Panc1 (cell line): Measurements from ENCODE around the gene NME4. TPM values are rescaled to one million over a fixed set of nuclear protein-coding genes. Genes with fewer than 3 reads are reported as not detected.

ENCODE experiments used
- ATAC-seq: fragments of 200-7000 bp; cut with Tn5 transposase; 2 replicates; pipeline ENCODE4 v1.9.1; 2020; ENCODE audit warnings: mild to moderate bottlenecking, moderate library complexity
- BruUV-seq: library from RNA; stranded (reverse); fragments of 400-500 nt; replicated peaks from 2 replicates; lab custom pipeline; 2021; lab: Mats Ljungman, UMichigan
- CTCF ChIA-PET: fragments of 300-600 bp; sonication (Branson Sonifier 250); formaldehyde crosslinking; loops from one replicate; lab custom pipeline; 2022; ENCODE audit warnings: antibody characterized with exemption; lab: Charles Lee
- POLR2A ChIA-PET: fragments of 300-600 bp; sonication (Branson Sonifier 250); formaldehyde crosslinking; loops from one replicate; lab custom pipeline; 2022; ENCODE audit warnings: antibody characterized with exemption; lab: Charles Lee
- DNase-seq: peaks from one replicate; pipeline ENCODE4 v3.0.0-alpha.2; 2010; ENCODE audit warnings: low read depth, low spot score
- H3K27ac ChIP-seq: 2 replicates; pipeline ENCODE4 v1.5.1; 2011; ENCODE audit warnings: mild to moderate bottlenecking, low read length, inconsistent platforms
- H3K27me3 ChIP-seq: fragments of 200-500 bp; sonication (Bioruptor generic); 2 replicates; pipeline ENCODE4 v1.6.0; 2014; ENCODE audit warnings: low read length, inconsistent platforms; ENCODE audit not compliant: control insufficient read depth, insufficient read depth
- H3K36me3 ChIP-seq: fragments of 200-500 bp; sonication (Bioruptor generic); 2 replicates; pipeline ENCODE4 v1.5.1; 2014; ENCODE audit warnings: inconsistent platforms, mild to moderate bottlenecking, low read length, moderate library complexity; ENCODE audit not compliant: control insufficient read depth, insufficient read depth
- H3K4me1 ChIP-seq: 2 replicates; pipeline ENCODE4 v1.5.1; 2011; ENCODE audit warnings: inconsistent platforms, mild to moderate bottlenecking, low read length, moderate library complexity; ENCODE audit not compliant: control insufficient read depth, insufficient read depth
- H3K4me3 ChIP-seq, 2 experiments: 2 replicates each; pipeline ENCODE4 v1.5.1; 2011 to 2012; ENCODE audit warnings: low read depth in 2 of 2, low read length in 2 of 2, mild to moderate bottlenecking in 2 of 2, inconsistent platforms in 1 of 2, moderate library complexity in 1 of 2
- H3K9me3 ChIP-seq: fragments of 200-500 bp; sonication (Bioruptor generic); 2 replicates; pipeline ENCODE4 v1.5.1; 2014; ENCODE audit warnings: low read depth, mild to moderate bottlenecking, inconsistent platforms, low read length, moderate library complexity; ENCODE audit not compliant: control insufficient read depth, insufficient read depth
- CTCF ChIP-seq: fragments of 450-650 bp; IDR thresholded peaks from 2 replicates; pipeline ENCODE4 v1.5.1; 2017; ENCODE audit warnings: mild to moderate bottlenecking
- POLR2AphosphoS5 ChIP-seq: IDR thresholded peaks from 2 replicates; pipeline ENCODE4 v1.6.1; 2012; ENCODE audit warnings: mild to moderate bottlenecking, low read depth, low read length, moderate library complexity
- REST ChIP-seq, 2 experiments: IDR thresholded peaks; 2 replicates each; pipeline ENCODE4 v1.6.1; 2011 to 2012; ENCODE audit warnings: low read depth in 2 of 2, control low read depth in 1 of 2, low read length in 1 of 2, mild to moderate bottlenecking in 1 of 2, moderate library complexity in 1 of 2; ENCODE audit not compliant: insufficient read depth in 1 of 2
- SIN3A ChIP-seq: IDR thresholded peaks from 2 replicates; pipeline ENCODE4 v1.6.1; 2012; ENCODE audit warnings: low read depth, mild to moderate bottlenecking, low read length, moderate library complexity, borderline replicate concordance; ENCODE audit not compliant: insufficient read depth
- TCF7L2 ChIP-seq: IDR thresholded peaks from 2 replicates; pipeline ENCODE4 v1.6.1; 2011; ENCODE audit warnings: mild to moderate bottlenecking, low read depth, low read length, inconsistent platforms
- in situ Hi-C: cut with HindIII; loops from 2 replicates; pipeline ENCODE4 v1.10.0; 2016; ENCODE audit warnings: low sequenced_read_pairs, low pct_unique_long_range_greater_than_20kb
- intact Hi-C: fragments of 100-400 bp; cut with micrococcal nuclease; formaldehyde crosslinking; loops from one replicate; pipeline ENCODE4 v1.10.0; 2022; ENCODE audit not compliant: unreplicated experiment
- total RNA-seq: library from RNA; stranded (reverse); gene quantifications from one replicate; pipeline ENCODE4 v1.2.1, GENCODE V29; 2021; ENCODE audit not compliant: unreplicated experiment

NME4 gene
- total RNA-seq, 1 experiment from 2014 or later: 500 TPM

GRCh38 chr16:401468-402348, 4.7 kb downstream of the NME4 start, which contains the start of gene DECR2:
DECR2 (plus strand) TSS chr16:401885; CDS start chr16:401964, 79 bp downstream.
- Histone ChIP-seq H3K9me3 (no peaks in the 10 kb centered on the region), H3K27me3 (no peaks in the 10 kb centered on the region), H3K4me3 (peak within 1 kb of the TSS; percentile 67 to 81), H3K36me3 (no peaks in the 10 kb centered on the region), H3K27ac (peak within 1 kb of the TSS; percentile 94), H3K4me1 (peaks cover 34% of the 10 kb centered on the region)
- BruUV-seq: no TSS peak
- ATAC-seq (peak; percentile 69), DNase-seq (no peak)
- POLR2A ChIA-PET: interaction anchor here (0.6 to 0.7 kb wide), 3 partner anchors 40 to 245 kb away, joined by 3 to 13 read pairs (median 5); partner anchors contain the start of gene NHLRC4
- intact Hi-C loops: loop anchor here (2.0 kb wide), 1 partner anchor 23 kb away; the partner anchor contains the start of gene RAB11FIP3
- TF ChIP-seq REST (IDR thresholded peaks at IDR 0.05; ENCODE audit: insufficient read depth in 1 of 2, low read depth in 2 of 2, low read length in 1 of 2) (peak in 1 of 2 experiments; percentile 32; a peak in 1 of 4 replicates), TCF7L2 (no peak), SIN3A (peak; percentile 59; the same call in 1 of the 2 replicates), POLR2AphosphoS5 (peak; percentile 95), CTCF (peak; percentile 89; the same call in 1 of the 2 replicates)
- in situ Hi-C loops: no loop called here
- CTCF ChIA-PET: interaction anchor here (0.6 to 0.7 kb wide), 2 partner anchors 52 to 230 kb away, joined by 3 to 4 read pairs; no protein-coding TSS in a partner anchor

- Histone ChIP-seq H3K36me3 (no peaks in the 10 kb centered on the region; the same call in 1 of the 2 replicates), H3K27ac (no peak overlapping the region; the same call in 1 of the 2 replicates), H3K9me3 (no peaks in the 10 kb centered on the region), H3K4me1 (peaks cover 10% of the 10 kb centered on the region), H3K4me3 (no peak overlapping the region), H3K27me3 (no peaks in the 10 kb centered on the region)
- ChIA-PET POLR2A (no interaction called here), CTCF (no interaction called here)
- no TSS peak for BruUV-seq
- DNase-seq: no peak
- in situ Hi-C loops: no loop called here
- no peak for ATAC-seq
- no peak for TF ChIP-seq TCF7L2
- no peak for TF ChIP-seq CTCF
- no peak for TF ChIP-seq SIN3A
- TF ChIP-seq REST (IDR thresholded peaks at IDR 0.05; ENCODE audit: insufficient read depth in 1 of 2, low read depth in 2 of 2, low read length in 1 of 2): no peak
- no peak for TF ChIP-seq POLR2AphosphoS5
- intact Hi-C loops: no loop called here
Observed at GRCh38 chr16:404971-405486, 8.0 kb downstream of the NME4 start.
